HepG2 (cell line): ENCODE measurements around the gene TBR1. TPM values are rescaled to one million over a fixed set of nuclear protein-coding genes. Genes with fewer than 3 reads are reported as not detected.

Source experiments
- CHCHD3 ChIP-seq: sonication (generic); formaldehyde crosslinking; IDR thresholded peaks from 2 replicates; pipeline ENCODE4 v1.8.0; 2022; ENCODE audit warnings: mild to moderate bottlenecking, missing genetic modification reagents, moderate library complexity
- DNMT1 ChIP-seq: sonication (generic); formaldehyde crosslinking; IDR thresholded peaks from 2 replicates; pipeline ENCODE4 v1.5.1; 2020; ENCODE audit warnings: mild to moderate bottlenecking, missing genetic modification reagents
- HOXA5 ChIP-seq: sonication (generic); formaldehyde crosslinking; IDR thresholded peaks from 2 replicates; pipeline ENCODE4 v1.4.0; 2020; ENCODE audit warnings: missing genetic modification reagents
- NRL ChIP-seq: sonication (generic); formaldehyde crosslinking; IDR thresholded peaks from 2 replicates; pipeline ENCODE4 v1.5.0; 2020; ENCODE audit warnings: missing genetic modification reagents, mild to moderate bottlenecking, moderate library complexity, borderline replicate concordance
- PHF20 ChIP-seq: sonication (generic); formaldehyde crosslinking; IDR thresholded peaks from 2 replicates; pipeline ENCODE4 v1.5.0; 2020; ENCODE audit warnings: mild to moderate bottlenecking, missing genetic modification reagents
- POGZ ChIP-seq: sonication (generic); formaldehyde crosslinking; IDR thresholded peaks from 2 replicates; pipeline ENCODE4 v1.4.0; 2020; ENCODE audit warnings: mild to moderate bottlenecking, missing genetic modification reagents
- ZNF333 ChIP-seq: sonication (generic); formaldehyde crosslinking; IDR thresholded peaks from 2 replicates; pipeline ENCODE4 v1.4.0; 2020; ENCODE audit warnings: mild to moderate bottlenecking, missing genetic modification reagents, borderline replicate concordance
- ZNF776 ChIP-seq: sonication (generic); formaldehyde crosslinking; IDR thresholded peaks from 2 replicates; pipeline ENCODE4 v1.4.0; 2020; ENCODE audit warnings: mild to moderate bottlenecking, missing genetic modification reagents
- ZSCAN9 ChIP-seq: IDR thresholded peaks from 2 replicates; pipeline ENCODE4 v1.6.1; 2016; ENCODE audit warnings: borderline replicate concordance
- polyA plus RNA-seq, 8 experiments: library from polyadenylated mRNA; depleted of rRNA in 3 of 8; stranded (reverse) in 7 of 8; unstranded in 1 of 8; fragments of >200 nt; fragmentation: Illumina TruSeq in 4 of 8; extraction: Trizol in 4 of 8; gene quantifications; 2 replicates each; pipeline versions ENCODE4 v1.2.1 to v1.2.3, GENCODE V29; 2011 to 2016; ENCODE audit warnings: low read depth in 4 of 8, missing spikeins in 1 of 8, mixed read lengths in 1 of 8; ENCODE audit not compliant: insufficient read depth in 1 of 8
- total RNA-seq, 5 experiments: library from RNA; depleted of rRNA; stranded (reverse); fragments of >200 nt; fragmentation: Illumina TruSeq; extraction: Trizol; gene quantifications; 2 replicates each; pipeline ENCODE4 v1.2.3, GENCODE V29; 2016; ENCODE audit warnings: low read depth in 1 of 5
- TF ChIP-seq, protein P1 (sequence below): sonication (generic); formaldehyde crosslinking; IDR thresholded peaks from 2 replicates; pipeline ENCODE4 v1.8.1; 2022; ENCODE audit warnings: mild to moderate bottlenecking, missing genetic modification reagents
- TF ChIP-seq, protein P2 (sequence below): sonication (generic); formaldehyde crosslinking; IDR thresholded peaks from 2 replicates; pipeline ENCODE4 v1.4.0; 2020; ENCODE audit warnings: missing genetic modification reagents
- TF ChIP-seq, protein P3 (sequence below): sonication (generic); formaldehyde crosslinking; IDR thresholded peaks from 2 replicates; pipeline ENCODE4 v1.5.1; 2020; ENCODE audit warnings: mild to moderate bottlenecking, missing genetic modification reagents, moderate library complexity

TBR1 gene
- total and polyA plus RNA-seq, 2 of the 13 experiments (the other 11 are each of a cell fraction or from before 2014, with no cell fraction given), result not detected

DNA sequence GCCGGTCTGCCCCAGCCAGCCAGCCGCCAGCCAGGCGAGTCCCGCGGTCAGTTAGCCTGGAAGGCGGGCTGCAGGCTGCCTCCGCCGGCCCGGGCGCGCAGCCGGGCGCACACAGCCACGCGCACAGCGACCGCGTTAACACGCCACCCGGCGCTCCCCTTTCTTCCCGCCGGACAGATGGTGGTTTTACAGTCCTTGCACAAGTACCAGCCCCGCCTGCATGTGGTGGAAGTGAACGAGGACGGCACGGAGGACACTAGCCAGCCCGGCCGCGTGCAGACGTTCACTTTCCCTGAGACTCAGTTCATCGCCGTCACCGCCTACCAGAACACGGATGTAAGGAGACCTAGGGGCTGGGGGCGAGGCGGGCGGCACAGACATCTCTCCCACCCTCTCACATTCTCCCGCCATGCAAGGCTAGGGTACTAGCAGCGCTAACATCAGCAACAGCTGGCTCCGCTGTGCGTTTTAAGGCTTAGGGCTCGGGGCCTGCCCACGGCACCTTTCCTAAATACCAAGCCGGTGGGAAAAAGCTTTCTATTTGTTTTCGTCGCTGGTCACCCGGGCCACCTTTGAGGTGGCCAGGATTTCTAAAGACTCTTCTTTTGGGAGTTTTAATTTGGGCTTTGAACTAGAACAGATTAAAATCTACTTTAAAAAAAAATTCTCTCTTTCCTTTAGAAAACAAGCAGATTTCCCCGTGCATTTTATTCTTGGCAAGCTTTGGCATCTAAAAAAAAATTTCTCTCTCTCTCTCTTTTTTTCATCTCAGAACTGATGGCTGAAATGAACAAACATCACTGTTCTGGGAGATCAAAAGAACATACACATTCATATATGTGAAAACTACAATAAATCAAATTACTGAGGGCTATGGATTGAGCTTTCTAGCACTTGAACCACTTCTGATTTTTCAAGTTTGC, 2.9 kb downstream of the TBR1 start (continued):
- TF ChIP-seq, protein P1, sequence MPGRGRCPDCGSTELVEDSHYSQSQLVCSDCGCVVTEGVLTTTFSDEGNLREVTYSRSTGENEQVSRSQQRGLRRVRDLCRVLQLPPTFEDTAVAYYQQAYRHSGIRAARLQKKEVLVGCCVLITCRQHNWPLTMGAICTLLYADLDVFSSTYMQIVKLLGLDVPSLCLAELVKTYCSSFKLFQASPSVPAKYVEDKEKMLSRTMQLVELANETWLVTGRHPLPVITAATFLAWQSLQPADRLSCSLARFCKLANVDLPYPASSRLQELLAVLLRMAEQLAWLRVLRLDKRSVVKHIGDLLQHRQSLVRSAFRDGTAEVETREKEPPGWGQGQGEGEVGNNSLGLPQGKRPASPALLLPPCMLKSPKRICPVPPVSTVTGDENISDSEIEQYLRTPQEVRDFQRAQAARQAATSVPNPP (CRISPR knock-in tag), result 0 out of 2 replicates have a peak, but pooled peaks have one; percentile 40
- 0 out of 2 replicates have a peak, but pooled peaks have one; percentile 58 for TF ChIP-seq DNMT1
- no peak for TF ChIP-seq PHF20
- no peak for TF ChIP-seq ZSCAN9 (CRISPR knock-in tag)
- TF ChIP-seq HOXA5 (CRISPR knock-in tag), result no peak
- 0 out of 2 replicates have a peak, but pooled peaks have one; percentile 52 for TF ChIP-seq CHCHD3 (CRISPR knock-in tag)
- TF ChIP-seq ZNF333 (CRISPR knock-in tag), result 0 out of 2 replicates have a peak, but pooled peaks have one; percentile 40
- peak; percentile 83 for TF ChIP-seq NRL (CRISPR knock-in tag)
- peak; percentile 63; the same call in 1 of the 2 replicates for TF ChIP-seq ZNF776 (CRISPR knock-in tag)
- TF ChIP-seq, protein P2, sequence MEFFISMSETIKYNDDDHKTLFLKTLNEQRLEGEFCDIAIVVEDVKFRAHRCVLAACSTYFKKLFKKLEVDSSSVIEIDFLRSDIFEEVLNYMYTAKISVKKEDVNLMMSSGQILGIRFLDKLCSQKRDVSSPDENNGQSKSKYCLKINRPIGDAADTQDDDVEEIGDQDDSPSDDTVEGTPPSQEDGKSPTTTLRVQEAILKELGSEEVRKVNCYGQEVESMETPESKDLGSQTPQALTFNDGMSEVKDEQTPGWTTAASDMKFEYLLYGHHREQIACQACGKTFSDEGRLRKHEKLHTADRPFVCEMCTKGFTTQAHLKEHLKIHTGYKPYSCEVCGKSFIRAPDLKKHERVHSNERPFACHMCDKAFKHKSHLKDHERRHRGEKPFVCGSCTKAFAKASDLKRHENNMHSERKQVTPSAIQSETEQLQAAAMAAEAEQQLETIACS (CRISPR knock-in tag), result peak; percentile 38; the same call in 1 of the 2 replicates
- TF ChIP-seq POGZ (CRISPR knock-in tag), result 0 out of 2 replicates have a peak, but pooled peaks have one; percentile 23
- TF ChIP-seq, protein P3, sequence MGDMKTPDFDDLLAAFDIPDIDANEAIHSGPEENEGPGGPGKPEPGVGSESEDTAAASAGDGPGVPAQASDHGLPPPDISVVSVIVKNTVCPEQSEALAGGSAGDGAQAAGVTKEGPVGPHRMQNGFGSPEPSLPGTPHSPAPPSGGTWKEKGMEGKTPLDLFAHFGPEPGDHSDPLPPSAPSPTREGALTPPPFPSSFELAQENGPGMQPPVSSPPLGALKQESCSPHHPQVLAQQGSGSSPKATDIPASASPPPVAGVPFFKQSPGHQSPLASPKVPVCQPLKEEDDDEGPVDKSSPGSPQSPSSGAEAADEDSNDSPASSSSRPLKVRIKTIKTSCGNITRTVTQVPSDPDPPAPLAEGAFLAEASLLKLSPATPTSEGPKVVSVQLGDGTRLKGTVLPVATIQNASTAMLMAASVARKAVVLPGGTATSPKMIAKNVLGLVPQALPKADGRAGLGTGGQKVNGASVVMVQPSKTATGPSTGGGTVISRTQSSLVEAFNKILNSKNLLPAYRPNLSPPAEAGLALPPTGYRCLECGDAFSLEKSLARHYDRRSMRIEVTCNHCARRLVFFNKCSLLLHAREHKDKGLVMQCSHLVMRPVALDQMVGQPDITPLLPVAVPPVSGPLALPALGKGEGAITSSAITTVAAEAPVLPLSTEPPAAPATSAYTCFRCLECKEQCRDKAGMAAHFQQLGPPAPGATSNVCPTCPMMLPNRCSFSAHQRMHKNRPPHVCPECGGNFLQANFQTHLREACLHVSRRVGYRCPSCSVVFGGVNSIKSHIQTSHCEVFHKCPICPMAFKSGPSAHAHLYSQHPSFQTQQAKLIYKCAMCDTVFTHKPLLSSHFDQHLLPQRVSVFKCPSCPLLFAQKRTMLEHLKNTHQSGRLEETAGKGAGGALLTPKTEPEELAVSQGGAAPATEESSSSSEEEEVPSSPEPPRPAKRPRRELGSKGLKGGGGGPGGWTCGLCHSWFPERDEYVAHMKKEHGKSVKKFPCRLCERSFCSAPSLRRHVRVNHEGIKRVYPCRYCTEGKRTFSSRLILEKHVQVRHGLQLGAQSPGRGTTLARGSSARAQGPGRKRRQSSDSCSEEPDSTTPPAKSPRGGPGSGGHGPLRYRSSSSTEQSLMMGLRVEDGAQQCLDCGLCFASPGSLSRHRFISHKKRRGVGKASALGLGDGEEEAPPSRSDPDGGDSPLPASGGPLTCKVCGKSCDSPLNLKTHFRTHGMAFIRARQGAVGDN (CRISPR knock-in tag), result peak; percentile 79
